Astrocyte (in vitro differentiated cells and primary cell): ENCODE results near the gene CMIP.
"Not testable (repeated sequence)": the region's sequence is repeated elsewhere in the genome, so short reads cannot be mapped to it uniquely, and the experiment has no call there.

Experiments
- CTCF ChIP-seq: IDR thresholded peaks from 2 replicates; pipeline ENCODE4 v1.5.1; 2011; ENCODE audit warnings: low read depth, mild to moderate bottlenecking, inconsistent platforms, low read length, moderate library complexity; ENCODE audit not compliant: insufficient read depth
- EZH2 ChIP-seq: IDR thresholded peaks from 2 replicates; pipeline ENCODE4 v1.6.1; 2012; ENCODE audit warnings: mild to moderate bottlenecking, low read length, inconsistent platforms; ENCODE audit not compliant: insufficient read depth

GRCh38 chr16:81577272-81577671 lies 132.7 kb downstream of the CMIP start:
- TF ChIP-seq CTCF, EZH2: not testable (repeated sequence)
